WTC11 (cell line): ENCODE data around the gene TEX11. TPM values are rescaled to one million over a fixed set of nuclear protein-coding genes. Genes with fewer than 3 reads are reported as not detected.

Experiments
- ATAC-seq: fragments of 200-7000 bp; cut with Tn5 transposase; 2 replicates; pipeline ENCODE4 v1.10.0; 2021; ENCODE audit warnings: mild to moderate bottlenecking, moderate library complexity
- CTCF ChIA-PET: fragments of 300-600 bp; sonication (Branson Sonifier 250); formaldehyde crosslinking; loops from one replicate; lab custom pipeline; 2021; ENCODE audit warnings: antibody characterized with exemption; lab: Charles Lee
- POLR2A ChIA-PET: fragments of 350-600 bp; sonication (Branson Sonifier 250); formaldehyde crosslinking; loops from one replicate; lab custom pipeline; 2021; ENCODE audit warnings: antibody characterized with exemption; lab: Charles Lee
- DNase-seq: peaks from one replicate; pipeline ENCODE4 v3.0.0; 2021; ENCODE audit warnings: low spot score
- H3K27ac Mint-ChIP-seq: 2 replicates; pipeline ENCODE4 v1.8.0; 2021; ENCODE audit warnings: mixed read lengths
- H3K27me3 Mint-ChIP-seq: 2 replicates; pipeline ENCODE4 v1.8.0; 2021; ENCODE audit warnings: low read depth, mild to moderate bottlenecking, moderate library complexity, mixed read lengths
- H3K36me3 Mint-ChIP-seq: 2 replicates; pipeline ENCODE4 v1.8.0; 2021; ENCODE audit warnings: mixed read lengths
- H3K4me1 Mint-ChIP-seq: 2 replicates; pipeline ENCODE4 v1.8.0; 2022; ENCODE audit warnings: mixed read lengths
- H3K4me3 Mint-ChIP-seq: 2 replicates; pipeline ENCODE4 v1.8.0; 2021; ENCODE audit warnings: mild to moderate bottlenecking, moderate library complexity, mixed read lengths
- H3K9me3 Mint-ChIP-seq: 2 replicates; pipeline ENCODE4 v1.8.0; 2021; ENCODE audit warnings: mixed read lengths
- E2F1 ChIP-seq: sonication (generic); formaldehyde crosslinking; IDR thresholded peaks from 2 replicates; pipeline ENCODE4 v1.8.0; 2022; ENCODE audit warnings: mild to moderate bottlenecking, missing genetic modification reagents
- EMX1 ChIP-seq: fragments of 250-450 bp; sonication (Bioruptor Pico); IDR thresholded peaks from 2 replicates; pipeline ENCODE4 v1.8.0; 2021; ENCODE audit warnings: mild to moderate bottlenecking
- ETV6 ChIP-seq: sonication (generic); formaldehyde crosslinking; IDR thresholded peaks from 2 replicates; pipeline ENCODE4 v1.8.1; 2022; ENCODE audit warnings: mild to moderate bottlenecking, missing genetic modification reagents
- FOXP1 ChIP-seq: sonication (generic); formaldehyde crosslinking; IDR thresholded peaks from 2 replicates; pipeline ENCODE4 v1.8.0; 2022; ENCODE audit warnings: missing genetic modification reagents, mild to moderate bottlenecking, moderate library complexity, borderline replicate concordance
- GABPB1 ChIP-seq: sonication (generic); formaldehyde crosslinking; IDR thresholded peaks from 2 replicates; pipeline ENCODE4 v1.8.1; 2023; ENCODE audit warnings: mild to moderate bottlenecking, missing genetic modification reagents
- IRF1 ChIP-seq: sonication (generic); formaldehyde crosslinking; IDR thresholded peaks from 2 replicates; pipeline ENCODE4 v1.8.0; 2023; ENCODE audit warnings: missing genetic modification reagents
- IRF2 ChIP-seq: sonication (generic); formaldehyde crosslinking; IDR thresholded peaks from 2 replicates; pipeline ENCODE4 v1.8.0; 2022; ENCODE audit warnings: low read depth, missing genetic modification reagents, borderline replicate concordance
- JAZF1 ChIP-seq: fragments of 250-450 bp; sonication (Bioruptor Pico); IDR thresholded peaks from 2 replicates; pipeline ENCODE4 v1.9.0; 2021; ENCODE audit warnings: moderate library complexity, mild to moderate bottlenecking, inconsistent platforms
- JUN ChIP-seq: sonication (generic); formaldehyde crosslinking; IDR thresholded peaks from 2 replicates; pipeline ENCODE4 v1.8.0; 2023; ENCODE audit warnings: mild to moderate bottlenecking, missing genetic modification reagents
- NR1H2 ChIP-seq: sonication (generic); formaldehyde crosslinking; IDR thresholded peaks from 2 replicates; pipeline ENCODE4 v1.9.0; 2021; ENCODE audit warnings: mild to moderate bottlenecking, moderate library complexity, missing genetic modification reagents
- NR3C1 ChIP-seq: sonication (generic); formaldehyde crosslinking; conservative IDR thresholded peaks from 2 replicates; pipeline ENCODE4 v1.8.1; 2023; ENCODE audit warnings: low read depth, mild to moderate bottlenecking, missing genetic modification reagents
- USF1 ChIP-seq: sonication (generic); formaldehyde crosslinking; IDR thresholded peaks from 2 replicates; pipeline ENCODE4 v1.8.0; 2022; ENCODE audit warnings: mild to moderate bottlenecking, missing genetic modification reagents
- ZBTB21 ChIP-seq: sonication (generic); formaldehyde crosslinking; IDR thresholded peaks from 2 replicates; pipeline ENCODE4 v1.8.1; 2023; ENCODE audit warnings: mild to moderate bottlenecking, missing genetic modification reagents, borderline replicate concordance
- ZNF121 ChIP-seq: sonication (generic); formaldehyde crosslinking; IDR thresholded peaks from 2 replicates; pipeline ENCODE4 v1.8.0; 2023; ENCODE audit warnings: missing genetic modification reagents
- ZNF219 ChIP-seq: sonication (generic); formaldehyde crosslinking; IDR thresholded peaks from 2 replicates; pipeline ENCODE4 v1.8.0; 2023; ENCODE audit warnings: missing genetic modification reagents, mild to moderate bottlenecking, borderline replicate concordance
- ZNF263 ChIP-seq: sonication (generic); formaldehyde crosslinking; IDR thresholded peaks from 2 replicates; pipeline ENCODE4 v1.8.1; 2022; ENCODE audit warnings: low read depth, mild to moderate bottlenecking, moderate library complexity, missing genetic modification reagents
- ZSCAN18 ChIP-seq: fragments of 250-450 bp; sonication (Bioruptor Pico); IDR thresholded peaks from 2 replicates; pipeline ENCODE4 v2.1.2; 2022; ENCODE audit warnings: mild to moderate bottlenecking, moderate library complexity
- total RNA-seq: library from RNA; stranded (reverse); gene quantifications from 3 replicates; pipeline ENCODE4 v1.2.3, GENCODE V29; 2021
- TF ChIP-seq, protein P1 (sequence below): sonication (generic); formaldehyde crosslinking; IDR thresholded peaks from 2 replicates; pipeline ENCODE4 v1.8.0; 2022; ENCODE audit warnings: mild to moderate bottlenecking, missing genetic modification reagents
- TF ChIP-seq, protein P2 (sequence below): sonication (generic); formaldehyde crosslinking; IDR thresholded peaks from 2 replicates; pipeline ENCODE4 v1.8.1; 2022; ENCODE audit warnings: mild to moderate bottlenecking, moderate library complexity, missing genetic modification reagents
- TF ChIP-seq, protein P3 (sequence below): fragments of 250-450 bp; sonication (Bioruptor Pico); conservative IDR thresholded peaks from 2 replicates; pipeline ENCODE4 v1.9.0; 2021; ENCODE audit warnings: mild to moderate bottlenecking

The TEX11 gene
- total RNA-seq, 1 experiment from 2014 or later: 0.31 TPM

DNA sequence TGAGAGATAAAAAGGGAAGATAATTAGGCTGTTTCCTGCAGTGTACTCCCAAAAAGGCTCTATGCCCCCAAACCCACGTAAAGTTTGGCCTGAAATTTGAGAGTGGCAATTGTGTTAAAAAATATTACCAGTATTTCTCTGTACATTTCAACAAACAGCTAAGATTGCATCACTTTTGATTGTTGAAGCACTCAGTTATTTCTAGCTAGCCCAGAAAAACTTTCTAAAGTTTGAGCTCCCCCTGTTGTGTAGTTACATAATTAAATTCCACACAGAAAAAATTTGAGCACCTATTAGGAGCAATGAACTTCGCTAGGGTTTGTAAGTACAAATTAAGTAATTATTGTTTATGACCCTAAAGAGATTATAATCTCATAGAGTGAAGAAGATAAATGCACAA is 354.4 kb downstream of the TEX11 start:
- ATAC-seq (no peak), DNase-seq (no peak)
- ChIA-PET POLR2A (no interaction called here), CTCF (interaction anchor here (1.0 kb wide), 1 partner anchor 131 kb away, joined by 5 read pairs; the partner anchor contains the start of gene GDPD2)
- peaks cover 9% of the 10 kb centered on the region for H3K9me3 Mint-ChIP-seq
- TF ChIP-seq JAZF1 (CRISPR knock-in tag): no peak
- TF ChIP-seq, protein P1, sequence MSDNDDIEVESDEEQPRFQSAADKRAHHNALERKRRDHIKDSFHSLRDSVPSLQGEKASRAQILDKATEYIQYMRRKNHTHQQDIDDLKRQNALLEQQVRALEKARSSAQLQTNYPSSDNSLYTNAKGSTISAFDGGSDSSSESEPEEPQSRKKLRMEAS (CRISPR knock-in tag): no peak
- TF ChIP-seq NR1H2 (CRISPR knock-in tag): no peak
- no peak for TF ChIP-seq FOXP1
- peak; percentile 51; the same call in 1 of the 2 replicates for TF ChIP-seq GABPB1 (CRISPR knock-in tag)
- no peak for TF ChIP-seq ZNF263 (CRISPR knock-in tag)
- TF ChIP-seq IRF2 (CRISPR knock-in tag): no peak
- TF ChIP-seq ZBTB21 (CRISPR knock-in tag): no peak
- H3K4me3 Mint-ChIP-seq: no peak overlapping the region
- H3K27ac Mint-ChIP-seq: no peak overlapping the region
- no peaks in the 10 kb centered on the region for H3K36me3 Mint-ChIP-seq
- no peaks in the 10 kb centered on the region for H3K4me1 Mint-ChIP-seq
- no peaks in the 10 kb centered on the region for H3K27me3 Mint-ChIP-seq

DNA sequence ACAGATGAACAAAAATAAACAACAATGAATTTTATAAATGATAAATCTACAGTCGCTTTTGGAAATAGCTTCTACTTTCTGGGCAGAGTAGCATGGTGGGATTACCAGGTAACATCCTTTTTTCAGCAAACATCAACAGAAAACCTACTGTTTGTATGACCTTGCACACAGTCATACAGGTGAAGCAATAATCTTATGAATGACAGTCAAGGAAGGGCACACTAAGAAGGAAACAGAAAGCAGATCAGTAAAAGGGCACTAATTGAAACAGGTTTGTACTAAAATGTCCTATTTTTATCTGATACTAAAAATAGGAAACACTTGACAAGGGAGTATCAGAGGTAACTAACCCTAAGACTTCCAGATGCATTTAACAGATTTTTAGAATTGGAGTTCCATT is 355.0 kb downstream of the TEX11 start:
- DNase-seq (no peak), ATAC-seq (no peak)
- Mint-ChIP-seq H3K27me3 (no peaks in the 10 kb centered on the region), H3K27ac (no peak overlapping the region), H3K36me3 (no peaks in the 10 kb centered on the region), H3K4me1 (no peaks in the 10 kb centered on the region), H3K4me3 (no peak overlapping the region), H3K9me3 (peaks cover 3% of the 10 kb centered on the region)
- ChIA-PET POLR2A (no interaction called here), CTCF (no interaction called here)
- TF ChIP-seq ZNF121 (CRISPR knock-in tag): no peak
- TF ChIP-seq ZSCAN18 (CRISPR knock-in tag): no peak
- TF ChIP-seq, protein P2, sequence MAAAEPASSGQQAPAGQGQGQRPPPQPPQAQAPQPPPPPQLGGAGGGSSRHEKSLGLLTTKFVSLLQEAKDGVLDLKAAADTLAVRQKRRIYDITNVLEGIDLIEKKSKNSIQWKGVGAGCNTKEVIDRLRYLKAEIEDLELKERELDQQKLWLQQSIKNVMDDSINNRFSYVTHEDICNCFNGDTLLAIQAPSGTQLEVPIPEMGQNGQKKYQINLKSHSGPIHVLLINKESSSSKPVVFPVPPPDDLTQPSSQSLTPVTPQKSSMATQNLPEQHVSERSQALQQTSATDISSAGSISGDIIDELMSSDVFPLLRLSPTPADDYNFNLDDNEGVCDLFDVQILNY: no peak
- TF ChIP-seq E2F1 (CRISPR knock-in tag): no peak

GRCh38 chrX:70552130-70552704 is 356.3 kb downstream of the TEX11 start:
- Mint-ChIP-seq H3K4me3 (no peak overlapping the region), H3K27me3 (no peaks in the 10 kb centered on the region), H3K9me3 (no peaks in the 10 kb centered on the region), H3K36me3 (no peaks in the 10 kb centered on the region)
- ATAC-seq: no peak
- ChIA-PET CTCF (interaction anchor here (1.3 kb wide), 1 partner anchor 100 kb away, joined by 4 read pairs; no protein-coding TSS in a partner anchor), POLR2A (no interaction called here)
- TF ChIP-seq ZNF219 (CRISPR knock-in tag): no peak
- TF ChIP-seq ETV6: no peak
- no peak for TF ChIP-seq JUN
- TF ChIP-seq, all 79 proteins: peak for 0
- no peaks in the 10 kb centered on the region for H3K4me1 Mint-ChIP-seq
- DNase-seq: no peak
- H3K27ac Mint-ChIP-seq: no peak overlapping the region

DNA sequence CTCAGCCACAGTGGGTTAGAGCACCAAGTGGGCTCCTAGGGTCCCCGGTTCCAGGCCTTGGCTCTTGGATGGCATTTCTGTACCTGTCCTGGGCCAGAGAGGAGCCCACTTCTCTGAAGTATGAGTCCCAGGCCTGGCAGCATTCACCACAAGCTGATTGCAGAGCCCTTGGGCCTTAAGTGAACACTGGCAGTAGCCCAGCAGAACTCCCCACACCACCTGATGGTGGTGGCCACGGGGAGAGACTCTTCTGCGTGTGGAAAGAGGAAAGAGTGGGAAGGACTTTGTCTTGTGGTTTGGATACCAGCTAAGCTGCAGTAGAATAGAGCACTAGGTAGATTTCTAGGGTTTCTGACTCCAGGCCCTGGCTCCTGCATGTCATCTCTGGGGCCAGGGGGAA is 359.1 kb downstream of the TEX11 start:
- no peaks in the 10 kb centered on the region for H3K4me1 Mint-ChIP-seq
- no peak for DNase-seq
- no peaks in the 10 kb centered on the region for H3K27me3 Mint-ChIP-seq
- ChIA-PET CTCF (no interaction called here), POLR2A (no interaction called here)
- H3K4me3 Mint-ChIP-seq: no peak overlapping the region
- no peaks in the 10 kb centered on the region for H3K36me3 Mint-ChIP-seq
- no peak overlapping the region for H3K27ac Mint-ChIP-seq
- no peaks in the 10 kb centered on the region for H3K9me3 Mint-ChIP-seq
- no peak for ATAC-seq
- TF ChIP-seq IRF1 (CRISPR knock-in tag): no peak
- no peak for TF ChIP-seq EMX1 (CRISPR knock-in tag)
- TF ChIP-seq USF1 (CRISPR knock-in tag): no peak
- TF ChIP-seq, protein P3, sequence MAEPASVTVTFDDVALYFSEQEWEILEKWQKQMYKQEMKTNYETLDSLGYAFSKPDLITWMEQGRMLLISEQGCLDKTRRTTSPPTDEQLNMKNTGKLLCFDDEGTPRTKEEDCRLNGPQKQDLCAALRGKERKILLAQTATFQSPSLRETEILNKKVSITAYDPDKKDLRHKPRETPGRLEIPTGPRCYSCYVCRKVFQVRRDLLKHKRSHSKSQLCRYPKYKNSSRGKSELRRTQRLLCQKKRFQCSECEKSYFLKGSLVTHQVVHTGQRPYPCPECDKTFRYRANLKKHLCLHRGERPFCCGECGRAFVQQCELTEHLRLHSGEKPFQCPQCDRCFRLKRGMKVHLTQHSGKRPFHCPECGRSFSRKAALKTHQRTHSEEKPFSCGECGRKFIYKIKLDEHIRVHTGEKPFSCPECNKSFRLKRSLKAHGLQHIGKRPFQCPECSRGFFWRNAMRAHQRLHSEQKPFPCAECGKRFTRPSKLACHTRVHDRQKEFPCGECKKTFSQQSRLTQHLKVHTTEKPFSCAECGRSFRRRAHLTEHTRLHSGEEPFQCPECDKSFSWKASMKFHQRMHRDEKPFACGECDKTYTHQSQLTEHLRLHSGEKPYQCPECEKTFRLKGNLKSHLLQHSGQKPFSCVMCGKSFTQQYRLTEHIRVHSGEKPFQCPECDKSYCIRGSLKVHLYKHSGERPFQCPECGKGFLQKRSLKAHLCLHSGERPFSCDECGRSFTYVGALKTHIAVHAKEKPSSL (CRISPR knock-in tag): no peak
- no peak for TF ChIP-seq NR3C1
